ENCODE data around the gene CCDC188. TPM values are rescaled to one million over a fixed set of nuclear protein-coding genes. Genes with fewer than 3 reads are reported as not detected.

The CCDC188 gene
- polyA plus RNA-seq, 1 donor (not counting 4 experiments of a cell fraction or from before 2014, with no cell fraction given): not detected

DNA sequence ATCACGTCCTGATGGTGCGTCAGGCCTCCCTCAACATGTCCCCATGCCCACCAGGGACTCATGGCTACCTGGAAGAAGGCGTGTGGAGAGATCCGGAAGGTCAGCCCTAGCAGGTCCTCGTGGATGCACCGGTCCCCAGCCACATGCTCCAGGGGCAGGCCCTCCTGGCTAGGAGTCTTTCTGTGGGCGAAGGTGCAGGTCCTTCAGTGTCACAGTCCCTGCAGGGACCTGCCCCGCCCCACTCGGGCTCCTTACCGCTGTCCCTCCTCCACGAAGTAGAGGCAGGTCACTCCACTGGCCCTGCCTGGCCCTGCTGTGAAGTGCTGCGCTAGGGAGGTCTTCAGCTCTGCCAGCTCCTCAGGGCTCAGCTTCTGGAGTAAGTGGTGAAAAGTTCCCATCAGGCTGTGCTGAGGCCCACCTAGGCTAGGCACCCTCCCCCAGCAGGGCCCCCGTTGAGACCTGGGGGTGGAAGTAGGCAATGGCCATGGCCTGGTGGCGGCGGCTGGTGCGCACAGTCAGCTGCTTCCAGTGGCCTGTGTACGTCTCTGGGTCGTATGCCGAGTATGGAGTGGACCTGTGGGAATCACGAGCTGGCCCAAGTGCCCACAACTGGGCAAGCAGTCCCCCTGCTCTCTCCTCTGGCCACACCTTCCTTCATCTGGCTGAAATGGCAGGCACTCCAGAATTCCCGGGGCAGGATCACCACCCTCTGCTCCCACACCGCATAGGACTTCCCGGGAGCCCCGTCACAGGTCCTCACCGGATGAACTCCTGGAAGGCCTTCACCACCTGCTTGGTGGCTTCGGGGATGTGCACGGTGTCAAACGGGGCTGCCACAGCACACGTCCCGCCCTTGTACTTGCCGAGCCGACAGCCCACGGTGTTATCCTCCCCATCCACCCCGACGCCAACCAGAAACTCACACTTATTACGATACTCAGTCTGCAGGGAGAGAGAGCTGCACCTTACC lies 36.1 kb downstream of the CCDC188 start:
- H3K27me3 ChIP-seq (ENCODE audit: control insufficient read depth, extremely low read depth, insufficient read depth, low read length): no peaks in the 10 kb centered on the region
- H4K20me1 ChIP-seq (ENCODE audit: control insufficient read depth, extremely low read depth, insufficient read depth, low read length): no peaks in the 10 kb centered on the region
- peaks cover 55% of the 10 kb centered on the region for H3K79me2 ChIP-seq (ENCODE audit: control insufficient read depth, insufficient read depth, low read length)
- no peak overlapping the region for H3K4me2 ChIP-seq (ENCODE audit: control insufficient read depth, extremely low read depth, insufficient read depth, low read depth, low read length)
- dilution Hi-C loops (cut with MboI; ENCODE audit: extremely low pct_ligation_motif_present, low sequenced_read_pairs): no loop called here
- H3K4me3 ChIP-seq (ENCODE audit: control insufficient read depth in 2 of 3, extremely low read depth in 1 of 3, insufficient read depth in 2 of 3, low read depth in 1 of 3, low read length in 3 of 3): no peak overlapping the region
- peaks cover 16% of the 10 kb centered on the region for H3K4me1 ChIP-seq (ENCODE audit: control insufficient read depth, extremely low read depth, insufficient read depth, low read length)
- DNase-seq (ENCODE audit: low read depth, low spot score): no peak
- H3K27ac ChIP-seq (ENCODE audit: control insufficient read depth, insufficient read depth, low read length): no peak overlapping the region
- H3K36me3 ChIP-seq (ENCODE audit: control insufficient read depth in 2 of 2, extremely low read depth in 1 of 2, insufficient read depth in 2 of 2, low read length in 2 of 2): peaks cover 29 to 39% of the 10 kb centered on the region in 2 experiments
- H2AFZ ChIP-seq (ENCODE audit: control insufficient read depth, low read length): no peak overlapping the region
- no peaks in the 10 kb centered on the region for H3K9me3 ChIP-seq (ENCODE audit: control insufficient read depth, low read depth, low read length)
- H3K9me1 ChIP-seq (ENCODE audit: control insufficient read depth, extremely low read depth, insufficient read depth, low read length): no peaks in the 10 kb centered on the region
- no peak for FAIRE-seq
- no peak for TF ChIP-seq EZH2 (IDR thresholded peaks at IDR 0.05; ENCODE audit: low read length)
- TF ChIP-seq, protein P1, sequence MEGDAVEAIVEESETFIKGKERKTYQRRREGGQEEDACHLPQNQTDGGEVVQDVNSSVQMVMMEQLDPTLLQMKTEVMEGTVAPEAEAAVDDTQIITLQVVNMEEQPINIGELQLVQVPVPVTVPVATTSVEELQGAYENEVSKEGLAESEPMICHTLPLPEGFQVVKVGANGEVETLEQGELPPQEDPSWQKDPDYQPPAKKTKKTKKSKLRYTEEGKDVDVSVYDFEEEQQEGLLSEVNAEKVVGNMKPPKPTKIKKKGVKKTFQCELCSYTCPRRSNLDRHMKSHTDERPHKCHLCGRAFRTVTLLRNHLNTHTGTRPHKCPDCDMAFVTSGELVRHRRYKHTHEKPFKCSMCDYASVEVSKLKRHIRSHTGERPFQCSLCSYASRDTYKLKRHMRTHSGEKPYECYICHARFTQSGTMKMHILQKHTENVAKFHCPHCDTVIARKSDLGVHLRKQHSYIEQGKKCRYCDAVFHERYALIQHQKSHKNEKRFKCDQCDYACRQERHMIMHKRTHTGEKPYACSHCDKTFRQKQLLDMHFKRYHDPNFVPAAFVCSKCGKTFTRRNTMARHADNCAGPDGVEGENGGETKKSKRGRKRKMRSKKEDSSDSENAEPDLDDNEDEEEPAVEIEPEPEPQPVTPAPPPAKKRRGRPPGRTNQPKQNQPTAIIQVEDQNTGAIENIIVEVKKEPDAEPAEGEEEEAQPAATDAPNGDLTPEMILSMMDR (optimal IDR thresholded peaks at IDR 0.05 in 1 of 3, IDR thresholded peaks at IDR 0.05 in 1 of 3, conservative IDR thresholded peaks at IDR 0.05 in 1 of 3; ENCODE audit: extremely low read depth in 1 of 3, insufficient read depth in 2 of 3, low read length in 3 of 3): no peak
- no peak overlapping the region for H3K9ac ChIP-seq (ENCODE audit: control insufficient read depth, extremely low read depth, insufficient read depth, low read length)

DNA sequence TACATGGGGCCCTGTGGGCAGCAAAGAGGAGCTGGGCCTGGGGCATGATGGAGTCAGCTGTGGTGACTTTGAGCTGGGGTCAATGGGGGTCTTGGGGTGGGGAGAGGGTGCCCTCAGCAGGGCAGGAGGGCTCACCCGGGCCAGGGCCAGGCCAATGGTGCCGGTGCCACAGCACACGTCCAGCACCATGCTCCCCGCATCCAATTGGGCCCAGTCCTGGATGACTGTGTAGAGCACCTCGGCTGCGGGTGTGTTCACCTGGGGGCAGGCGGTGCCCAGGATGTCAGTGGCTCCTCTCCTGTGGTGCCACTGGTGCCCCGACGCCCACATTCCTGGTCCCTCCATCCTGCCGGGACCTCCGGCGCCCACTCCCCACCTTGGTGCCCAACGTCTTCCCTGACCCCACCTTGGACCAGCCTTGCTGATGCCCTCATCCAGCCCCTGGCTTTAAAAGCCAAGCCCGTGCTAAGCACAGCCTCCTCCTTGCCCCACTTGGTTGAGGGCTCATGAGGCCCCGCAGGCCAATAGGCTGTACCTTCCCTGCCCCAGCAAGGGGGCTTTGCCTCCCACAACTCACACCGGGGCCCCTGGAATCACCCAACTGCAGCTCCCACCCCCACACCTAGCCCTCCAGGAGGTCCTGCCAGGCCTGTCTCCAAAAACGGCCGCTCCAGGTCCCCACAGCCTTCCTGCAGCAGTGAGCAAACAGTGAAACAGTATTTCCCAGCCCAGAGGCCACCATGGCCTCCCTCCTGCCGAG lies 37.1 kb downstream of the CCDC188 start:
- peaks cover 45% of the 10 kb centered on the region for H3K79me2 ChIP-seq (ENCODE audit: control insufficient read depth, insufficient read depth, low read length)
- FAIRE-seq (no peak), DNase-seq (ENCODE audit: low read depth, low spot score) (no peak)
- TF ChIP-seq EZH2 (IDR thresholded peaks at IDR 0.05; ENCODE audit: low read length): no peak
- TF ChIP-seq, protein P1 (optimal IDR thresholded peaks at IDR 0.05 in 1 of 3, IDR thresholded peaks at IDR 0.05 in 1 of 3, conservative IDR thresholded peaks at IDR 0.05 in 1 of 3; ENCODE audit: extremely low read depth in 1 of 3, insufficient read depth in 2 of 3, low read length in 3 of 3): no peak
- no peak overlapping the region for H3K9ac ChIP-seq (ENCODE audit: control insufficient read depth, extremely low read depth, insufficient read depth, low read length)
- no peak overlapping the region for H3K27ac ChIP-seq (ENCODE audit: control insufficient read depth, insufficient read depth, low read length)
- dilution Hi-C loops (cut with MboI; ENCODE audit: extremely low pct_ligation_motif_present, low sequenced_read_pairs): no loop called here
- no peak overlapping the region for H2AFZ ChIP-seq (ENCODE audit: control insufficient read depth, low read length)
- no peak overlapping the region for H3K4me3 ChIP-seq (ENCODE audit: control insufficient read depth in 2 of 3, extremely low read depth in 1 of 3, insufficient read depth in 2 of 3, low read depth in 1 of 3, low read length in 3 of 3)
- no peaks in the 10 kb centered on the region for H3K9me1 ChIP-seq (ENCODE audit: control insufficient read depth, extremely low read depth, insufficient read depth, low read length)
- no peaks in the 10 kb centered on the region for H4K20me1 ChIP-seq (ENCODE audit: control insufficient read depth, extremely low read depth, insufficient read depth, low read length)
- no peaks in the 10 kb centered on the region for H3K9me3 ChIP-seq (ENCODE audit: control insufficient read depth, low read depth, low read length)
- no peak overlapping the region for H3K4me2 ChIP-seq (ENCODE audit: control insufficient read depth, extremely low read depth, insufficient read depth, low read depth, low read length)
- H3K4me1 ChIP-seq (ENCODE audit: control insufficient read depth, extremely low read depth, insufficient read depth, low read length): peaks cover 12% of the 10 kb centered on the region
- peaks cover 32 to 36% of the 10 kb centered on the region in 2 experiments for H3K36me3 ChIP-seq (ENCODE audit: control insufficient read depth in 2 of 2, extremely low read depth in 1 of 2, insufficient read depth in 2 of 2, low read length in 2 of 2)
- no peaks in the 10 kb centered on the region for H3K27me3 ChIP-seq (ENCODE audit: control insufficient read depth, extremely low read depth, insufficient read depth, low read length)

Measured in keratinocyte (primary cell).